ENCODE results near the gene GULP1. TPM values are rescaled to one million over a fixed set of nuclear protein-coding genes. Genes with fewer than 3 reads are reported as not detected.
"Not testable (repeated sequence)": the region's sequence is repeated elsewhere in the genome, so short reads cannot be mapped to it uniquely, and the experiment has no call there.

GULP1 gene
- total RNA-seq, 1 experiment from 2014 or later = 86.8 TPM

DNA sequence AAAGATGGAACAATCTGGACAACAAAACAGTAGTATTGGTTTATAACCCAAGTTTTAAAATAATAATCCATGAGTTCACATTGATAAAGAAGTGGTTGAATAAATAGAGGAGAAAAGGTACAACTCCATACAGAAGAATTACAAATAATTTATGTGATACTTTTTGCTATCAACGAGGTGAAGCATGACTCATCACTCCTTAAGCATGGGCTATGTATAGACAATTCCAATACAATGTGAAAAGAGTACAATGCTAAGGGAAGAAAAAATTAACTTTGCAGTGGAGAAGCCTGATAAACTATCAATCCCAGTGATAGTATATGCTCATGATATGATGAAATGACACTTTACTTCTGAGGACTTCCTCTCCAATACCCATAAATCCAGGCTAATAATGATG is 312.9 kb downstream of the GULP1 start:
- H3K27me3 Mint-ChIP-seq (ENCODE audit: unreplicated experiment) = no peaks in the 10 kb centered on the region
- TF ChIP-seq, protein P1, sequence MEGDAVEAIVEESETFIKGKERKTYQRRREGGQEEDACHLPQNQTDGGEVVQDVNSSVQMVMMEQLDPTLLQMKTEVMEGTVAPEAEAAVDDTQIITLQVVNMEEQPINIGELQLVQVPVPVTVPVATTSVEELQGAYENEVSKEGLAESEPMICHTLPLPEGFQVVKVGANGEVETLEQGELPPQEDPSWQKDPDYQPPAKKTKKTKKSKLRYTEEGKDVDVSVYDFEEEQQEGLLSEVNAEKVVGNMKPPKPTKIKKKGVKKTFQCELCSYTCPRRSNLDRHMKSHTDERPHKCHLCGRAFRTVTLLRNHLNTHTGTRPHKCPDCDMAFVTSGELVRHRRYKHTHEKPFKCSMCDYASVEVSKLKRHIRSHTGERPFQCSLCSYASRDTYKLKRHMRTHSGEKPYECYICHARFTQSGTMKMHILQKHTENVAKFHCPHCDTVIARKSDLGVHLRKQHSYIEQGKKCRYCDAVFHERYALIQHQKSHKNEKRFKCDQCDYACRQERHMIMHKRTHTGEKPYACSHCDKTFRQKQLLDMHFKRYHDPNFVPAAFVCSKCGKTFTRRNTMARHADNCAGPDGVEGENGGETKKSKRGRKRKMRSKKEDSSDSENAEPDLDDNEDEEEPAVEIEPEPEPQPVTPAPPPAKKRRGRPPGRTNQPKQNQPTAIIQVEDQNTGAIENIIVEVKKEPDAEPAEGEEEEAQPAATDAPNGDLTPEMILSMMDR (IDR thresholded peaks at IDR 0.05; ENCODE audit: unreplicated experiment) = no peak
- H3K4me1 Mint-ChIP-seq (ENCODE audit: low read depth, unreplicated experiment) = peaks cover 15% of the 10 kb centered on the region
- no peak for DNase-seq
- H3K4me3 Mint-ChIP-seq (ENCODE audit: low read depth, unreplicated experiment) = no peak overlapping the region
- no TSS peak for BruUV-seq (replicated peaks)
- CTCF ChIA-PET = no interaction called here
- no peaks in the 10 kb centered on the region for H3K9me3 Mint-ChIP-seq (ENCODE audit: low read depth, unreplicated experiment)
- no peaks in the 10 kb centered on the region for H3K36me3 Mint-ChIP-seq (ENCODE audit: insufficient read depth, unreplicated experiment)
- no peak overlapping the region for H3K27ac Mint-ChIP-seq (ENCODE audit: unreplicated experiment)
- intact Hi-C loops (cut with micrococcal nuclease; ENCODE audit: unreplicated experiment) = no loop called here

DNA sequence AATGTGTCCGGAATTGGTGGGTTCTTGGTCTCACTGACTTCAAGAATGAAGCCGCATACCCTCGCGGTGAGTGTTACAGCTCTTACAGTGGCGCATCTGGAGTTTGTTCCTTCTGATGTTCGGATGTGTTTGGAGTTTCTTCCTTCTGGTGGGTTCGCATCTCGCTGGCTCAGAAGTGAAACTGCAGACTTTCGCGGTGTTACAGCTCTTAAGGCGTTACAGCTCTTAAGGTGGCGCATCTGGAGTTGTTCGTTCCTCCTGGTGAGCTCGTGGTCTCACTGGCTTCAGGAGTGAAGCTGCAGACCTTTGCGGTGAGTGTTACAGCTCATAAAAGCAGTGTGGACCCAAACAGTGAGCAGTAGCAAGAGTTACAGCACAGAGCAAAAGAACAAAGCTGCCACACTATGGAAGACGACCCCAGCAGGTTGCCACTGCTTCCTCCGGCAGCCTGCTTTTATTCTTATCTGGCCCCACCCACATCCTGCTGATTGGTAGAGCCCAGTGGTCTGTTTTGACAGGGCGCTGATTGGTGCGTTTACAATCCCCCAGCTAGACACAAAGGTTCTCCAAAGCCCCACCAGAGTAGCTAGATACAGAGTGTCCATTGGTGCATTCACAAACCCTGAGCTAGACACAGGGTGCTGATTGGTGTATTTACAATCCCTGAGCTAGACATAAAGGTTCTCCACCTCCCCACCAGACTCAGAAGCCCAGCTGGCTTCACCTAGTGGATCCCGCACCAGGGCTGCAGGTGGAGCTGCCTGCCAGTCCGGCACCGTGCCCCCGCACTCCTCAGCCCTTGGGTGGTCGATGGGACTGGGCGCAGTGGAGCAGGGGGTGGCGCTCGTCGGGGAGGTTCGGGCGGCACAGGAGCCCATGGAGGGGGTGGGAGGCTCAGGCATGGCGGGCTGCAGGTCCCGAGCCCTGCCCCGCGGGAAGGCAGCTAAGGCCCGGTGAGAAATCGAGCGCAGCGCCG is 314.2 kb downstream of the GULP1 start:
- H3K4me1 Mint-ChIP-seq (ENCODE audit: low read depth, unreplicated experiment) = peaks cover 25% of the 10 kb centered on the region
- H3K4me3 Mint-ChIP-seq (ENCODE audit: low read depth, unreplicated experiment); H3K27me3 Mint-ChIP-seq (ENCODE audit: unreplicated experiment); CTCF ChIA-PET; H3K36me3 Mint-ChIP-seq (ENCODE audit: insufficient read depth, unreplicated experiment); H3K9me3 Mint-ChIP-seq (ENCODE audit: low read depth, unreplicated experiment); intact Hi-C loops (cut with micrococcal nuclease; ENCODE audit: unreplicated experiment); H3K27ac Mint-ChIP-seq (ENCODE audit: unreplicated experiment); BruUV-seq (replicated peaks); DNase-seq: not testable (repeated sequence)

DNA sequence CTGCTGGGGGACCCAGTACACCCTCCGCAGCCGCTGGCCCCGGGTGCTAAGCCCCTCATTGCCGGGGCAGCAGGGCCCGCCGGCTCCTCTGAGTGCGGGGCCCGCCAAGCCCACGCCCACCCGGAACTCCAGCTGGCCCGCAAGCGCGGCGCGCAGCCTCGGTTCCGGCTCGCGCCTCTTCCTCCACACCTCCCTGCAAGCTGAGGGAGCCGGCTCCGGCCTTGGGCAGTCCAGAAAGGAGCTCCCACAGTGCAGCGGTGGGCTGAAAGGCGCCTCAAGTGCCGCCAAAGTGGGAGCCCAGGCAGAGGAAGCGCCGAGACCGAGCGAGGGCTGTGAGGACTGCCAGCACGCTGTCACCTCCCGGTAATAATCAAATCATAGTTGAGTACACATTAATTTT is 314.9 kb downstream of the GULP1 start:
- H3K9me3 Mint-ChIP-seq (ENCODE audit: low read depth, unreplicated experiment); CTCF ChIA-PET; H3K4me3 Mint-ChIP-seq (ENCODE audit: low read depth, unreplicated experiment); H3K27me3 Mint-ChIP-seq (ENCODE audit: unreplicated experiment); BruUV-seq (replicated peaks); H3K27ac Mint-ChIP-seq (ENCODE audit: unreplicated experiment); H3K36me3 Mint-ChIP-seq (ENCODE audit: insufficient read depth, unreplicated experiment); DNase-seq; intact Hi-C loops (cut with micrococcal nuclease; ENCODE audit: unreplicated experiment): not testable (repeated sequence)
- H3K4me1 Mint-ChIP-seq (ENCODE audit: low read depth, unreplicated experiment) = peaks cover 25% of the 10 kb centered on the region

DNA sequence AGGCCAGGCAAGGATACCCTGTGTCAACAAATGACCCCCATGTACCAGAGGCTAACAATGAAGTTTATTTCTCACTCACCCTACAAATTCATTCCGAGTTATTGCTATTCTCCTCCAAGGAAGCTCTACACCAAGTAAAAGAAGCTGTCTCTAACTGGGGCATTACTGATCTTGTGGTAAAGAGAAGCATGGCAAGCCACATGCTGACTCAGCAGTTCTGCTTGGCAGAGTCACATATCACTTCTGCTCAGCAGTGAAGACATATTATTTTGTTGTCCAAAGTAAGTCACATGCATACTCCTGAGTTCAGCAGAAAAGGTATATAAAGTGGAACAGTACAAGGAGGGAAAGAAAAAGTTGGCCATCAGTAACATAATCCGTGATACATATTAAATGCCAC is 315.8 kb downstream of the GULP1 start:
- H3K36me3 Mint-ChIP-seq (ENCODE audit: insufficient read depth, unreplicated experiment) = no peaks in the 10 kb centered on the region
- CTCF ChIA-PET = no interaction called here
- no peaks in the 10 kb centered on the region for H3K27me3 Mint-ChIP-seq (ENCODE audit: unreplicated experiment)
- no peak overlapping the region for H3K4me3 Mint-ChIP-seq (ENCODE audit: low read depth, unreplicated experiment)
- peaks cover 2% of the 10 kb centered on the region for H3K9me3 Mint-ChIP-seq (ENCODE audit: low read depth, unreplicated experiment)
- no peak overlapping the region for H3K27ac Mint-ChIP-seq (ENCODE audit: unreplicated experiment)
- DNase-seq = no peak
- BruUV-seq (replicated peaks) = no TSS peak
- TF ChIP-seq, protein P1 (IDR thresholded peaks at IDR 0.05; ENCODE audit: unreplicated experiment) = no peak
- intact Hi-C loops (cut with micrococcal nuclease; ENCODE audit: unreplicated experiment) = no loop called here
- H3K4me1 Mint-ChIP-seq (ENCODE audit: low read depth, unreplicated experiment) = peaks cover 25% of the 10 kb centered on the region

DNA sequence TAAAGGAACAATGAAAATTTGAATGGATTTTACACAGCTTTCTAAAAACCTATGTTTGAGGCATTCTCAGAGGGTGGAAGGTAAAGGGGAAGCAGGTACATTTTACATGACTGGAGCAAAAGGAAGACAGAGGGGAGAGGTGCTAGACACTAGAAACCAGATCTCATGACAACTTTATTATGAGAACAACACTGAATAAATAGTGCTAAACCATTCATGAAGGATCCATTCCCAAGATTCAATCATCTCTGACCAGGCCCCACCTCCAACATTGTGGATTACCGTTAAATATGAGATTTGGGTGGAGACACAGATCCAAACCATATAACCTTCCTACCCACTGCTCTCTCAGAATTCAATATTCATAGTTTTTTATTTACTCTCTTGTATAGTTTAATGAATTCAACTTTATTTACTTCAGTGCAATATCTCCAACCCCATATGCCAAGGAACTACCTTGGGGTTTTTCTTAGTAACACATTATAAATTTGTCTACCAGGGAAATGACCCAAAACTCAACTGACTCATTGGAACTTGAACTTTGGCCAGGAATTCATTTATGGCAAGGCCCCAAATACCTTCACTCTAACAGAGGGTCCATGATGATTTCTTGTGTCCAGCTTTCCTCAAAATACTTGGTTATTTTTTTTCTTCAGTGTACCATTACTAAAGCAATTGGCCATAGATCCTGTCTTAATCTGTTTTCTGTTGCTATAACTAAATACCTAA is 317.8 kb downstream of the GULP1 start:
- no peak for DNase-seq
- CTCF ChIA-PET = no interaction called here
- Mint-ChIP-seq H3K4me1 (ENCODE audit: low read depth, unreplicated experiment) (peaks cover 25% of the 10 kb centered on the region), H3K36me3 (ENCODE audit: insufficient read depth, unreplicated experiment) (no peaks in the 10 kb centered on the region), H3K27ac (ENCODE audit: unreplicated experiment) (no peak overlapping the region), H3K4me3 (ENCODE audit: low read depth, unreplicated experiment) (no peak overlapping the region), H3K27me3 (ENCODE audit: unreplicated experiment) (no peaks in the 10 kb centered on the region), H3K9me3 (ENCODE audit: low read depth, unreplicated experiment) (peaks cover 2% of the 10 kb centered on the region)
- intact Hi-C loops (cut with micrococcal nuclease; ENCODE audit: unreplicated experiment) = no loop called here
- BruUV-seq (replicated peaks) = no TSS peak
- TF ChIP-seq, protein P1 (IDR thresholded peaks at IDR 0.05; ENCODE audit: unreplicated experiment) = no peak
